HL-60 (cell line): Measurements from ENCODE around the gene DLG1.
A peak's percentile ranks its signal among the peaks of the same experiment; 100 is the strongest.

ENCODE experiments used
- DNase-seq, 2 experiments: peaks; one replicate each; pipeline ENCODE4 v3.0.0-alpha.2; 2010 to 2020; ENCODE audit warnings: low read depth in 1 of 2, low spot score in 1 of 2
- H3K27ac ChIP-seq: fragments of 250-450 bp; sonication (Bioruptor Pico); replicated peaks from 2 replicates; pipeline ENCODE4 v1.5.1; 2020; ENCODE audit warnings: mild to moderate bottlenecking, moderate library complexity
- H3K27me3 ChIP-seq: fragments of 250-450 bp; sonication (Bioruptor Pico); 2 replicates; pipeline ENCODE4 v1.5.1; 2021; ENCODE audit warnings: mild to moderate bottlenecking, moderate library complexity; ENCODE audit not compliant: insufficient read depth, poor library complexity, severe bottlenecking
- H3K4me3 ChIP-seq: replicated peaks from 2 replicates; pipeline ENCODE4 v1.5.1; 2011; ENCODE audit warnings: mild to moderate bottlenecking, control low read depth, low read length; ENCODE audit not compliant: insufficient read depth
- GABPA ChIP-seq: IDR thresholded peaks from 2 replicates; pipeline ENCODE4 v1.6.1; 2012; ENCODE audit warnings: low read depth
- POLR2AphosphoS5 ChIP-seq: IDR thresholded peaks from 2 replicates; pipeline ENCODE4 v1.6.1; 2012; ENCODE audit warnings: low read depth
- SPI1 ChIP-seq: IDR thresholded peaks from 2 replicates; pipeline ENCODE4 v1.6.1; 2012; ENCODE audit warnings: low read depth, mild to moderate bottlenecking, borderline replicate concordance
- TF ChIP-seq, protein P1 (sequence below): IDR thresholded peaks from 2 replicates; pipeline ENCODE4 v1.6.1; 2012; ENCODE audit warnings: low read depth; ENCODE audit not compliant: insufficient replicate concordance
- TF ChIP-seq, protein P2 (sequence below): IDR thresholded peaks from one replicate; pipeline ENCODE4 v1.5.1; 2011; ENCODE audit warnings: low read length, control low read depth, inconsistent platforms; ENCODE audit not compliant: insufficient read depth

DLG1 gene

DNA sequence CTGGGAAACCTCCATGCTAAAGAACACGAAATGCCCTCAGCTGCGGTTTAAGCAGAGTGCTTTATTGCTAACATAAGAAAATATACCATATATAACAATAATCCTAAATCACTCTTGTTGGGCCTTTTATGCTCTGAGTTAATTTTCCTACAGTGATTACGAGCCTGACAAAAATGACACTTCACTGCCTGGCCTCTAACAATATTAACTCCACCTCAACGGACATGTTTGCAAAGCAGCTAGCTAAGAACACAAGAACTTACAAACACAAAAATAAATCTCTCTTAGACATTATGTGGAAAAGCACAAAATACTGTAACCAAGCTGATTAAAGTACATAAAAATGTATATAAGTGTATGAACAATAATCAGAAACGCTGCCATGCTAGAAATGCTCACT, 40.7 kb downstream of the DLG1 start:
- Histone ChIP-seq H3K27ac (no peak overlapping the region), H3K27me3 (no peaks in the 10 kb centered on the region), H3K4me3 (no peak overlapping the region)
- no peak for DNase-seq
- TF ChIP-seq, protein P1, sequence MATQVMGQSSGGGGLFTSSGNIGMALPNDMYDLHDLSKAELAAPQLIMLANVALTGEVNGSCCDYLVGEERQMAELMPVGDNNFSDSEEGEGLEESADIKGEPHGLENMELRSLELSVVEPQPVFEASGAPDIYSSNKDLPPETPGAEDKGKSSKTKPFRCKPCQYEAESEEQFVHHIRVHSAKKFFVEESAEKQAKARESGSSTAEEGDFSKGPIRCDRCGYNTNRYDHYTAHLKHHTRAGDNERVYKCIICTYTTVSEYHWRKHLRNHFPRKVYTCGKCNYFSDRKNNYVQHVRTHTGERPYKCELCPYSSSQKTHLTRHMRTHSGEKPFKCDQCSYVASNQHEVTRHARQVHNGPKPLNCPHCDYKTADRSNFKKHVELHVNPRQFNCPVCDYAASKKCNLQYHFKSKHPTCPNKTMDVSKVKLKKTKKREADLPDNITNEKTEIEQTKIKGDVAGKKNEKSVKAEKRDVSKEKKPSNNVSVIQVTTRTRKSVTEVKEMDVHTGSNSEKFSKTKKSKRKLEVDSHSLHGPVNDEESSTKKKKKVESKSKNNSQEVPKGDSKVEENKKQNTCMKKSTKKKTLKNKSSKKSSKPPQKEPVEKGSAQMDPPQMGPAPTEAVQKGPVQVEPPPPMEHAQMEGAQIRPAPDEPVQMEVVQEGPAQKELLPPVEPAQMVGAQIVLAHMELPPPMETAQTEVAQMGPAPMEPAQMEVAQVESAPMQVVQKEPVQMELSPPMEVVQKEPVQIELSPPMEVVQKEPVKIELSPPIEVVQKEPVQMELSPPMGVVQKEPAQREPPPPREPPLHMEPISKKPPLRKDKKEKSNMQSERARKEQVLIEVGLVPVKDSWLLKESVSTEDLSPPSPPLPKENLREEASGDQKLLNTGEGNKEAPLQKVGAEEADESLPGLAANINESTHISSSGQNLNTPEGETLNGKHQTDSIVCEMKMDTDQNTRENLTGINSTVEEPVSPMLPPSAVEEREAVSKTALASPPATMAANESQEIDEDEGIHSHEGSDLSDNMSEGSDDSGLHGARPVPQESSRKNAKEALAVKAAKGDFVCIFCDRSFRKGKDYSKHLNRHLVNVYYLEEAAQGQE: no peak
- TF ChIP-seq SPI1: no peak
- no peak for TF ChIP-seq GABPA

DNA sequence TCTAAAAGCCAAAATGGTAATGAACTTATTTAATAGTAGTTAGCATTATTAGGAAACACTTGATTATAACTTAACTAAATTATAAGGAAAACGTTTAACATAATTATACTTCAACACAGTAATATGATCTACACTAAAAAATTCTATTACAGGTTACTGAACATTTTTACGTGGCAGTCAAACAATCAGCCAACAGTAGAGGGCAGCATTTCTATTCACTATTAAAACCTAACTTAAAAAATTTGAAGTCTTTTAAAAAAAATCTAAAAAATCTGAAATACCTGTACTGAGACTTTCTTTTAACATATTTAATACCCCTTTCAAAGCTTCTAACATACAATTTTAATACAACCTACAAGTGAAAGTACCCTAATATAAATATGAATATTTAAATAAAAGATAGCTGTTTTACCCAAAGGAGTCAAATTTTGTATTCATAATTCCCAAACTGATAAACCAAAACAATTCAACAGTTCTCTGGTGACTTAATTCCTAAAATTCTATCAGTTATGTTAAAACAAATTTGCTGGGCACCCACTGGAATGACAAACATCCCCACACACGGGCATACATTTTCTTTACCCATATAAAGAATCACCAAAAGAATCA, 41.5 kb downstream of the DLG1 start:
- Histone ChIP-seq H3K4me3 (no peak overlapping the region), H3K27ac (no peak overlapping the region), H3K27me3 (no peaks in the 10 kb centered on the region)
- TF ChIP-seq, protein P2, sequence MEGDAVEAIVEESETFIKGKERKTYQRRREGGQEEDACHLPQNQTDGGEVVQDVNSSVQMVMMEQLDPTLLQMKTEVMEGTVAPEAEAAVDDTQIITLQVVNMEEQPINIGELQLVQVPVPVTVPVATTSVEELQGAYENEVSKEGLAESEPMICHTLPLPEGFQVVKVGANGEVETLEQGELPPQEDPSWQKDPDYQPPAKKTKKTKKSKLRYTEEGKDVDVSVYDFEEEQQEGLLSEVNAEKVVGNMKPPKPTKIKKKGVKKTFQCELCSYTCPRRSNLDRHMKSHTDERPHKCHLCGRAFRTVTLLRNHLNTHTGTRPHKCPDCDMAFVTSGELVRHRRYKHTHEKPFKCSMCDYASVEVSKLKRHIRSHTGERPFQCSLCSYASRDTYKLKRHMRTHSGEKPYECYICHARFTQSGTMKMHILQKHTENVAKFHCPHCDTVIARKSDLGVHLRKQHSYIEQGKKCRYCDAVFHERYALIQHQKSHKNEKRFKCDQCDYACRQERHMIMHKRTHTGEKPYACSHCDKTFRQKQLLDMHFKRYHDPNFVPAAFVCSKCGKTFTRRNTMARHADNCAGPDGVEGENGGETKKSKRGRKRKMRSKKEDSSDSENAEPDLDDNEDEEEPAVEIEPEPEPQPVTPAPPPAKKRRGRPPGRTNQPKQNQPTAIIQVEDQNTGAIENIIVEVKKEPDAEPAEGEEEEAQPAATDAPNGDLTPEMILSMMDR: peak; percentile 21
- TF ChIP-seq, protein P1: no peak
- TF ChIP-seq POLR2AphosphoS5: no peak
- no peak for TF ChIP-seq GABPA
- TF ChIP-seq SPI1: no peak
- peak in 1 of 2 experiments; percentile 22 for DNase-seq

DNA sequence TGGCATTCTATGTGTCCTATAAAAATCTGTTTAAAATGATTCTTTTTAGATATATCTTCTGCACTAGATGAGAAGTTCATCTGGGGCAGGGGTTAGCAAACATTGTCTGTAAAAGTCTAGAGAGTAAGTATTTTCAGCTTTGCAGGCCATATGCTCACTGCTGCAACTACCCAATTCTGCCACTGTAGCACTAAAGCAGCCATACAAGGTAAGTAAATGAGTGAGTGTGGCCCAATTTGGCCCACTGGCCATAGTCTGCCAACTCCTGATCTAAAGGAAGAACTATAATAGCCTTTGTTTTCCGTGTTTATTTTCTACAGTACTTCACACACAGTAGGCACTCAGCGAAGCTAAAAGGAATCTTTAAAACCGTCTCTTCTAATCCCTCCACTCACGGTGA, 42.3 kb downstream of the DLG1 start:
- H3K27me3 ChIP-seq: no peaks in the 10 kb centered on the region
- H3K27ac ChIP-seq: no peak overlapping the region
- DNase-seq: no peak
- TF ChIP-seq, protein P1: no peak
- TF ChIP-seq, protein P2: no peak
- no peak for TF ChIP-seq GABPA
- no peak for TF ChIP-seq POLR2AphosphoS5
- TF ChIP-seq SPI1: no peak
- H3K4me3 ChIP-seq: no peak overlapping the region
